ENCODE measurements around the gene CDX1.

- TF ChIP-seq CTCF (IDR thresholded peaks at IDR 0.05): no peak
- TF ChIP-seq POLR2A (IDR thresholded peaks at IDR 0.05): no peak
These were observed 13.7 kb upstream of the CDX1 start for GRCh38 chr5:150152636-150153462.
